ENCODE data around the gene GLCCI1.

DNA sequence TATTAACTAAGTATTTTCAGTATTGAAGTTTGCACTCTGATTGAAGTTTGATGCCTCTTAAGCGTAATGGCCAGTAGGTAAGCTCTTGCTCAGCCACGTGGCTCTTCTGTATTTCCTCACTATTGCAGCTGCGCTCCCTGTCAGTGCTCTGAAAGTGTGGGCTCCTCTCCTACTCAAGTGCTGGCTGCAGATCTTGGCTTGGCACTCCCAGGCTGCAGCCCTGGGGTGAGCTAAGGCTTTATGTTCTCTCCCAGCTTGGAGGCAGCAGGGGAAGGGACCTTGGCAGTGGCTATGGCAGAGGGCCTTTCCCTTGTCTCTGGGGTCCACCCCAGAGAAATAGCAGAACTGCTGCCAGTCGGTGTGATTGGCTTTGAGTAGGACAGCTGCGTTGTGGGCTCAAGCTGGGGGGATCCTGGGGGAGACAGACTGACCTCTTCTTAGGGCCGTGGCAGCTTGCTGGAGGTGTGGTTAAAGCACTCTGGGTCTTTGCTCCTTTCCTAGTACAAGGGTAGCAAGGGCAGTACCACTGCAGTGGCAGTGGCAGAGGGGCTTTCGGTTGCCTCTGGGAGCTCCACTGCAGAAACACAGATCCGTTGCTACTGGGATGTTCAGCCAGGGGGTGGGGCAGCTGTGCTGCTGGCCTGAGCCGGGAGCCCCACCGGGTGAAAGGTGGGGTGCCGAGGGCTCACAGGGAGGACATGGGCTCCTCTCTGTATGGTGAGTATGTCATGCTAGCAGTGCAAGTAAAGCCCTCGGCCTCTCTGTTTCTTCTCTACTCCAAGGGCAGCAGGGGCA, 100.5 kb downstream of the GLCCI1 start:
- TF ChIP-seq EZH2 (IDR thresholded peaks at IDR 0.05; ENCODE audit: low read length), result no peak
- TF ChIP-seq, protein P1, sequence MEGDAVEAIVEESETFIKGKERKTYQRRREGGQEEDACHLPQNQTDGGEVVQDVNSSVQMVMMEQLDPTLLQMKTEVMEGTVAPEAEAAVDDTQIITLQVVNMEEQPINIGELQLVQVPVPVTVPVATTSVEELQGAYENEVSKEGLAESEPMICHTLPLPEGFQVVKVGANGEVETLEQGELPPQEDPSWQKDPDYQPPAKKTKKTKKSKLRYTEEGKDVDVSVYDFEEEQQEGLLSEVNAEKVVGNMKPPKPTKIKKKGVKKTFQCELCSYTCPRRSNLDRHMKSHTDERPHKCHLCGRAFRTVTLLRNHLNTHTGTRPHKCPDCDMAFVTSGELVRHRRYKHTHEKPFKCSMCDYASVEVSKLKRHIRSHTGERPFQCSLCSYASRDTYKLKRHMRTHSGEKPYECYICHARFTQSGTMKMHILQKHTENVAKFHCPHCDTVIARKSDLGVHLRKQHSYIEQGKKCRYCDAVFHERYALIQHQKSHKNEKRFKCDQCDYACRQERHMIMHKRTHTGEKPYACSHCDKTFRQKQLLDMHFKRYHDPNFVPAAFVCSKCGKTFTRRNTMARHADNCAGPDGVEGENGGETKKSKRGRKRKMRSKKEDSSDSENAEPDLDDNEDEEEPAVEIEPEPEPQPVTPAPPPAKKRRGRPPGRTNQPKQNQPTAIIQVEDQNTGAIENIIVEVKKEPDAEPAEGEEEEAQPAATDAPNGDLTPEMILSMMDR (optimal IDR thresholded peaks at IDR 0.05 in 1 of 3, IDR thresholded peaks at IDR 0.05 in 1 of 3, conservative IDR thresholded peaks at IDR 0.05 in 1 of 3; ENCODE audit: extremely low read depth in 1 of 3, insufficient read depth in 2 of 3, low read length in 3 of 3), result no peak

Data from keratinocyte (primary cell).